ENCODE results near the gene CDKN2D.

GRCh38 chr19:10553943-10554381 lies 14.8 kb downstream of the CDKN2D start:
- TF ChIP-seq CTCF (IDR thresholded peaks at IDR 0.05; ENCODE audit: low read depth, low read length, poor library complexity, severe bottlenecking), result no peak
- TF ChIP-seq EZH2phosphoT487 (IDR thresholded peaks at IDR 0.05; ENCODE audit: borderline replicate concordance, low read length), result no peak

Measured in DOHH2 (cell line).